H54 (cell line): ENCODE data around the gene IGFL2.
"Not testable (repeated sequence)": the region's sequence is repeated elsewhere in the genome, so short reads cannot be mapped to it uniquely, and the experiment has no call there.

Source experiments
- DNase-seq: peaks from one replicate; pipeline ENCODE4 v3.0.0; 2011; ENCODE audit warnings: low spot score, mixed read lengths; ENCODE audit not compliant: insufficient read length
- FAIRE-seq: peaks from 3 replicates; lab custom pipeline; 2011; peaks lifted over from hg19 to GRCh38; lab: Jason Lieb, UNC
- POLR2A ChIP-seq: IDR thresholded peaks from 2 replicates; pipeline ENCODE4 v1.6.1; 2011; ENCODE audit warnings: low read depth, mild to moderate bottlenecking, low read length

IGFL2 gene

DNA sequence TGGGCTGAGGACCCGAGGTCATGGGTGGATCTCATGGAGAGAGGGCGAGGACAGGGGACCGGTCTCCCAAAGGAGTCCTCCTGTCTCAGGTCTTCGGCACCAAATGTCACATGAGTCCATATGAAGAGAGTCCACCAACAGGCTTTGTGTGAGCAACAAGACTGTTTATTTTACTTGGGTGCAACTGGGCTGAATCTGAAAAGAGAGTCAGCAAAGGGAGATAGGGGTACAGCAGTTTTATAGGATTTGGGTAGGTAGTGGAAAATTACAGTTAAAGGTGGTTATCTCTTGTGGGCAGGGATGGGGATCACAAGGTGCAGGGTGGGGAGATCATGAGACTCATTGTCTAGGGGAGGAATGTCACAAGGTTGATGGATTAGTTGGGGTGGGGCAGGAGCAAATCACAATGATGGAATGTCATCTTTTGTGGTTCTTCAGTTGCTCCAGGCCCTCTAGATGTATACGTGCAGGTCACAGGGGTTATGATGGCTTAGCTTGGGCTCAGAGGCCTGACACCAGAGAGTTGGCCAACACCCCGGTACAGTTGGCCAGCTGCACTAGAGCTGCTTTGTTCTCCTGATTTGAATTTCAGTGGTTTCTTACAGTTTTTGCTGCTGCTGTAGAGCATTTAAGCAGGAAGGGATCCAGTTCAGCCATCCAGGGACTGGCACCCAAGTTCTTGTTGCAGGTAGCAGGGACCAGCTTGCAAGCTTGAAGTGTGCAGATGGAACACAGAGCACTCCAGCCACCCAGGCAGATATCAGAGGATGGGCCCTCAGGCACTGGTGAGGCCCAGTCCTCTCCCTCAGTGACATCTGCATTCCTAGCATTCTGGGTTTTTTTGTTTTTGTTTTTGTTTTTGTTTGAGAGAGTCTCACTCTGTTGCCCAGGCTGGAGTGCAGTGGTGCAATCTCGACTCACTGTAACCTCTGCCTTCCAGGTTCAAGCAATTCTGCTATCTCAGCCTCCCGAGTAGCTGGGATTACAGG, 55.1 kb downstream of the IGFL2 start:
- FAIRE-seq (no peak), DNase-seq (no peak)
- no peak for TF ChIP-seq POLR2A

DNA sequence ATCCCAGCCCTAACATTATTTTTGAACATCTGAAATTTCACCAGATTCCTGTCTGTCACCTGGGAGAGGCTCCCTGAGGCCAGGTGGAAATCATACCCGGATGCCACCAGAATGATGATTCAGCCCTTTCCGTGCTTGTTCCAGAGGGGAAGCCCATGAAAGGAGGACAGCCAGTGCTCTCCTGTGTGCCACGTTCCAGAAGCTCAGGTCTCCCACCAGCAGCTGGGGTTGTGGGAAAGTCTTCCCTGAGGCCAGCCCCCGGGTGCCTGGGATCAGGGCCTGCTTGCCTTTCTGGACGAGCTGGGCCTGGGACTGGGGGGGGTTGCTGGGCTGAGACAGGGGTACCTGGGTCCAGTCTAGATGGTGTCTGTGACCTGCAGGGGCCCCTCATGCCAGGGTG, 56.0 kb downstream of the IGFL2 start:
- FAIRE-seq = no peak
- TF ChIP-seq POLR2A = no peak
- no peak for DNase-seq

DNA sequence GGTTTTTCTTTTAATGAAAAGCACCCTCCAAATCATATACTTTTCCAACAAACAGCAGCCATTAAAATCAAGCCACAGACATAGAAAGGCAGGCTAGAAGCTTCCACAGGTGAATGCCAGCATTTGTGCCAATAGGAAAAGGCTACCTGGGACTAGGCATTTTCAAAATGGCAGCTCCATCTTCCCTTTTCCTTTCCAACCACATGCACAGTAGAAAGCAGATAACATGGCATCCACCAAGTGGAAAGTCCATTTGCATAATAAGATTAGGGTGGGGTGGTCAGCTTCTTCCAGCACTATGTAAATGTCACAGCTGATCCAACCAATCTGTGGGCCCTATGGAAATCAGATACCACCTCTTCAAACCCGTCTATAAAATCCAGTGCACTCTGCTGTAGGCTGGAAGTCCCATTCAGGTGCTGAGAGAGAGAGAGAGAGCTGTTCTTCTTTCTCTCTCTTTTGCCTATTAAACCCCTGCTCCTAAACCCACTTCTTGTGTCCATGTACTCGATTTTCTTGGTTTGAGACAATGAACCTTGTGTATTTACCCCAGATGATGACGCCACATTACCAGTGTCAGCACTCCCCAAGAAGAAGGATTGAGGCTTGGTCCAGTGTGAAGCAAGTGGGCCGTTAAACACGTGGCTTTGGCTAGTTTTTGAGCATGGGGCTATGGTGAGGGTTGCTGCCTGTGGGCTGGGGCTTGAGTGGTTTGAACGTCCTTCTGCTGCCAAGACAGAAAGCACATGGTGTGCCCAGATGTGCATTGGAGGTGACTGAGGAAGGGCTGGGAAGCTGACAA, 57.3 kb downstream of the IGFL2 start:
- FAIRE-seq (no peak), DNase-seq (no peak)
- TF ChIP-seq POLR2A = no peak

DNA sequence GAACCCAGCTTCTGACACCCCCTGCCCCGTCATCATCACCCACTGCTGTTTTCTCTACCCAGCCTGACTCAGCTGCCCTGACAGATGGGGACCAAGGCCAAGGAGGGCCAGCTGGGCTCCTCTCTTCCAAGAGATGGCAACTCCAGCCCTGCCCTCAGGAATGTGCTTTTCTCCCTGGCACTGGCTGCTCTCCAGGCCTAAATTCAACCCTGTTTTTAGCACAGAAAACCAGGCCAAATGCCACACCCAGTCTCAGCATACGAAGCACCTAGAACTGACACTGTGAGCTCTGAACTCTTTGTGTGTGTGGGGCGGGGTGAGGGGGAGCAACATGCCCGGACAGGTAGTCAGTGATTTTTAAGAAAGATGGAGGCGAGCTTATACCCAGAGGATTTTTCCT, 58.1 kb downstream of the IGFL2 start:
- TF ChIP-seq POLR2A = no peak
- DNase-seq (no peak), FAIRE-seq (no peak)

DNA sequence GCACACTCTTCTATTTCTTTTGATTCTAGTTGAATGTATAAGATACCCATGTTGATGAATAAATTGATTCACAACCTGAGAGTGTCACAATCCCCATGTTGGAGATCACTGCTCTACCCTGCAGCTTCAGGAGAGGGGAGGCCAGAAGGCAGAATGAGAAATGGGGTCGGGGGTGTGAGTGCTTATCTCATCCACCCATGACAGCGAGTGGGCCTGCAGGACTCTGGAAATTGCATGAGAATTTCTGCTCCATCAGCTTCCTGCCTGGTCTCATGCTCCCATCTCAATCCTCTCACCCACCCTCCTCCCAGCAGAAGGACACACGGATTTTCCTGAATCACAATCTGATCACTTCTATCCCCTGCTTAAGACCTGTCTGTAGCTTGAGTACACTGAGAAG, 58.6 kb downstream of the IGFL2 start:
- no peak for TF ChIP-seq POLR2A
- DNase-seq (no peak), FAIRE-seq (no peak)

DNA sequence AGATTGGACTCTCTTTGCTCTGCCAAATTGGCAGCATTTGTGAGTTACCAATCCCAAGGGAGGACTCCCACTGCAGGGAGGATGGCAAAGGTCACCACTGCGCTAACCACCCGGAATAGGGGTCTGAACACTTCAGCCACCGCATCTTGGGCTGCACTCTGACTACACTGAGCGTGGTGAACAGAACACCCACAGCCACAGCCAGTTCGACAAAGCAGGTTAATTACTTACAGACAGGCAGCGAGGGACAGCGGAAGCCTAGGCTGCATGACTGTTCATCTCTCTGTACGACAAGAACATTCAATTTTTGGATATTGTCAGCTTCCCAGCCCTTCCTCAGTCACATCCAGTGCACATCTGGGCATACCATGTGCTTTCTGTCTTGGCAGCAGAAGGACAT, 59.8 kb downstream of the IGFL2 start:
- DNase-seq, FAIRE-seq: not testable (repeated sequence)

DNA sequence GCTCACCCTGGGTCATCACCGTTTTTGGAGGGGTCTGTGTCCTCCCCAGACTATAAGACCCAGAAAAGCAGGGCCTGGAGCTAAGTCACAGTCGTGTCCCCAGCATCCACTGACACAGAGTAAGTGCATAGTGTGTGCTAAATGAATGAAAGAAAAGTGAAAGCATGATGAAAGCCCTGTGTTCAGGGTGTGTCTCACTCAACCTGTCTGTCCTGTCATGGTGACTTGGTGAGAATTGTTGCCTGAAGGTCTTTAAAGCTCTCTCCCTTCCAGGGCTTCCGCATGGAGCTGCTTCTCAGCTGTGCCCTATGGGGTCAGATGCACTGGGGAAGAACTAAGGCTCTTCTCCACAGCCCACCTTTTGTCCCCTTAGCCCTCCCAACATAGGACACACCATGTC, 61.0 kb downstream of the IGFL2 start:
- no peak for TF ChIP-seq POLR2A
- FAIRE-seq = no peak
- DNase-seq = no peak

DNA sequence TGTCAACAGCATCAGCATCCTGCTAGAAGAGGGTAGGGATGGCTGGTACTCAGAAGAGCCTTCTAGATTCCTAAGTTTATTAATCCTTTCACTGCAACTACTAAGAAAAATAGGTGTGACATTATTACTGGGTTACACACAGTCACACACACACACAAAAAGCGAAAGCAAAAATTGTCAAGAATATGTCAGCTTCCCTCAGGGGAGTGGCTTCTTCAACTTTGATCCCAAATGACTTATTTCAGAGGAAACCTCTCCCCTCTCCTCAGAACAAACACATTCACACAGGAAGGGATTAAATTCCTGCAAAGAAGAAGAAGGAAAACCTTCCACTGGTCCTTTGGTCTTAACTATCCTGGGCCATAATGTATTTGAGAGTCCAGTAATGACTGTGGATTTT, 61.4 kb downstream of the IGFL2 start:
- FAIRE-seq = no peak

DNA sequence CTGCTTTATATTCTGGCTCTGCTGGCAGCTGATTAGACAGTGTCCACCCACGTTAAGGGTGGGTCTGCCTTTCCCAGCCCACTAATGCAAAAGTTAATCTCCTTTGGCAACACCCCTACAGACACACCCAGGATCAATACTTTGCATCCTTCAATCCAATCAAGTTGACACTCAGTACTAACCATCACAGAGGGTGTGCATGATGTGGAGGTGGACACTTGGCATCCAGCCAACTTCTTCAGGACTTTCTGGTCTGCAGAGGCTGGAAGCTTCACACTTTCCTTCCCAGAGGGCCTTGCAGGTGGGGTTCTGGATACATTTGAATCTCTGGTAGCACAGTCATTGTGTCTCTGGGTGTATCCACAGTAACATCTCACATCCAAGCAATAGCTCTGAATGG, 62.6 kb downstream of the IGFL2 start:
- FAIRE-seq (no peak), DNase-seq (no peak)
- no peak for TF ChIP-seq POLR2A

More for the DNA sequence above, 61.4 kb downstream of the IGFL2 start:
- no peak for TF ChIP-seq POLR2A
- no peak for DNase-seq
